ENCODE measurements around the gene NAT8L.

NAT8L gene

DNA sequence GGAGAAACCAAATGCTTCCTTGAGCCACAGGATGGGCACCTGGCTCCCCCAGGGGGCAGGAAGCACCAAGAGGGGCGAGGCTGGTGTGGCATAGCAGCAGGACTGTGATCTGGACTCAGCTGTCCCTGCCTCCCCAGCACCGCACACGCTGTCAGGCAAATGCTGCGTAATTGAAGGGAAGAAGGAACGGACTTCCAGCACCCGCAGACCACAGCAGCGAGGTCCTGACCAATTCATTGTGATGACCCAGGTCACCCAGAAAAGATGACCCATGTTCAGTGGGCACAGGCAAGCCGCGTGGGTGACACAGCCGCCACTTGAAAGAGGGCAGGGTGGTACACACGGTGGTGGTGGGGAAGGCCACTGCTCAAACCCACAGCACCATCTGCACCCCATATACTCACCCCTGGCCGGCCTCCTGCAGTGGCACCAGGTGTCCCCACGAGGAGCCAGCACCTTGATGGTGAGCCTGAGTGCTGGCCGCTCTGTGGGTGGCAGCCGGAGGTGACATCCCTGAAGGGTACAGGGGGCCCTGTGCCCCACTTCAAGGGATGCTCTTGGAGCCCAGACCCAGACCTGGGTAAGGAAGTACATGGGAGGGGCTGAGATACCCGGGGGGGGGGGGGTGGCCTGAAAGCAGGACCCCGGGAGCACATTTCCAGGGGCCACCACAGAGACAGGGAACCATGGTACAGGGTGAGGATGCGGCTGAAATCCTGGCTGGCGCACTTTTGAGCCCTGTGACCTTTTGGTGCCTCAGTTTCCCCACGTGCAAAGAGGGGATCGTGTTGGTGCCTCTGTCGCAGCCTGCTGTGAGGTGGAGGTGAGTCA lies 11.5 kb downstream of the NAT8L start:
- TF ChIP-seq, protein P1, sequence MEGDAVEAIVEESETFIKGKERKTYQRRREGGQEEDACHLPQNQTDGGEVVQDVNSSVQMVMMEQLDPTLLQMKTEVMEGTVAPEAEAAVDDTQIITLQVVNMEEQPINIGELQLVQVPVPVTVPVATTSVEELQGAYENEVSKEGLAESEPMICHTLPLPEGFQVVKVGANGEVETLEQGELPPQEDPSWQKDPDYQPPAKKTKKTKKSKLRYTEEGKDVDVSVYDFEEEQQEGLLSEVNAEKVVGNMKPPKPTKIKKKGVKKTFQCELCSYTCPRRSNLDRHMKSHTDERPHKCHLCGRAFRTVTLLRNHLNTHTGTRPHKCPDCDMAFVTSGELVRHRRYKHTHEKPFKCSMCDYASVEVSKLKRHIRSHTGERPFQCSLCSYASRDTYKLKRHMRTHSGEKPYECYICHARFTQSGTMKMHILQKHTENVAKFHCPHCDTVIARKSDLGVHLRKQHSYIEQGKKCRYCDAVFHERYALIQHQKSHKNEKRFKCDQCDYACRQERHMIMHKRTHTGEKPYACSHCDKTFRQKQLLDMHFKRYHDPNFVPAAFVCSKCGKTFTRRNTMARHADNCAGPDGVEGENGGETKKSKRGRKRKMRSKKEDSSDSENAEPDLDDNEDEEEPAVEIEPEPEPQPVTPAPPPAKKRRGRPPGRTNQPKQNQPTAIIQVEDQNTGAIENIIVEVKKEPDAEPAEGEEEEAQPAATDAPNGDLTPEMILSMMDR (IDR thresholded peaks at IDR 0.05; ENCODE audit: borderline replicate concordance, insufficient read depth, low read depth, low read length): no peak
- H3K4me3 ChIP-seq (ENCODE audit: low read depth, low read length): no peak overlapping the region

DNA sequence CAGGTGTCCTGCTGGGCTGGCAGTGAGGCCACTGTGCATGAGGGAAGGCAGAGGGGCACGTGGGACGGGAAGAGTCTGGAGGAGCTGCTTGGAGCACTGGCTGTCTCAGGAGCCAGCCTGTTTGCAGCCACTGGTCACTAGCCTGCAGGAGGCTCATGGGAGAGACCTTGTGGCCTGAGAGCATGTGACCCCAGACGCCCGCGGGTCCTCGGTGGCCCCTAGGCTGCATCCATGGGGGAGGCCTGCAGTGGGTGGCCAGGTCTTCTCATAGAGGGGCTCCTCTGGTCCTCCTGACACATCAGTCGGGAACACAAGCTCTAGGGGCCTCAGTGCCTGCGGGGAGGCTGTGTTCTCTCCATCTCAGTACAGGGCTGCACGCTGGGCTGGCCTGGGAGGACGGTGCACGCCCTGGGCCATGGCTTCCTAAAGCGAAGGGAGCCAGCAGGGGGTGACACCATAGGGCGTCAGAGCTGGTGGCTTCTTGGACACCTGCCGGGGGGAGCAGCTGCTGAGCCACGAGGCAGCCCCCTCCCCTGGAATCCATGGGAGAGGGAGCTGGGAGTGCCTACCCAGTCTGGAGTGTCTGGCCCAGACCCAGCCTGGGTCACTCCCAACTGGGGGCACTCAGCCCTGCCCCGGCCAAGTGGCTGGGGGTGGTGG lies 12.3 kb downstream of the NAT8L start:
- H3K4me3 ChIP-seq (ENCODE audit: low read depth, low read length): no peak overlapping the region
- TF ChIP-seq, protein P1 (IDR thresholded peaks at IDR 0.05; ENCODE audit: borderline replicate concordance, insufficient read depth, low read depth, low read length): no peak

DNA sequence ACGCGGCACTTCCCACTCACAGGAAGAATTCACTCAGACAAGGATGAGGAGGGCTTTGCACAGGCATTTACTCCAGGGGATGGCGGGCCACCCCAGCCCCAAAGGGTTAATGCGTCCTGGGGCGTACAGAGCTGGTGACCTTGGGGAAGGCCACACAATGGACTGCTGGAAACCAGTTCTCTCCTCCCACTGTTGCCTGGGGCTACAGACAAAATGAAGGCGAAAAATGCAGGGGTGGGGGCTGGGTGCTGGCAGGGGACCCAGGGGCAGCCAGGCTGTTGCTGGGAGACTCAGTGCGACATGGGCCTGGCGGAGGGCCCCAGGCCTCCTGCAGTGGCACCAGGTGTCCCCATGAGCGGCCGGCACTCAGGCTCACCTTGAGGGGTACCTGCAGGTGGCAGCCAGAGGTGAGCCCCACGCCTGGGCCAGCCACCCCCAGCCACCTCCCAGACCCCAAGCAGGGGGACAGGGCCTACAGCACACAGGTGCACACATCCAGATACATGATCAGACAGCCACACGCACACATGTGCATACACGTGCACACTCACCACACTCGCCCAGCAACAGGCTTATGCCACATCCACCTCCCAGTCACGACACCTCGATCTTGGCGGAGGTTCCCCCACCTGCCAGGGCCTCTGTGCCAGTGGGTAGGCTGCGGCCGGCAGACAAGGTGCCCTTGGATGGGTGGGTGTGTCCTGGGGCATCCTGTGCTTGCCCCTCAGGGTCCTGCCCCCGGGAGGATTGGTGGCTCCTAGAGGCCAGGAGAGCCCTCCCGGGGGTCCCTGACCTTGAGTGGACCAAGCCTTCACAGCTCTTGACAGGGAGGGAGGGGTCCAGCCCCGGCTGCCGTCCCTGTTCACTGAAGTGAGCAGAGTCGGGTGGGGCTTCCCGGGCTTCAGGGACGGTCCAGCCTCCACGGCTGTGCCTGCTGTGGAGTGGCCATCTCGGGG lies 13.1 kb downstream of the NAT8L start:
- H3K4me3 ChIP-seq (ENCODE audit: low read depth, low read length): no peak overlapping the region
- TF ChIP-seq, protein P1 (IDR thresholded peaks at IDR 0.05; ENCODE audit: borderline replicate concordance, insufficient read depth, low read depth, low read length): no peak

DNA sequence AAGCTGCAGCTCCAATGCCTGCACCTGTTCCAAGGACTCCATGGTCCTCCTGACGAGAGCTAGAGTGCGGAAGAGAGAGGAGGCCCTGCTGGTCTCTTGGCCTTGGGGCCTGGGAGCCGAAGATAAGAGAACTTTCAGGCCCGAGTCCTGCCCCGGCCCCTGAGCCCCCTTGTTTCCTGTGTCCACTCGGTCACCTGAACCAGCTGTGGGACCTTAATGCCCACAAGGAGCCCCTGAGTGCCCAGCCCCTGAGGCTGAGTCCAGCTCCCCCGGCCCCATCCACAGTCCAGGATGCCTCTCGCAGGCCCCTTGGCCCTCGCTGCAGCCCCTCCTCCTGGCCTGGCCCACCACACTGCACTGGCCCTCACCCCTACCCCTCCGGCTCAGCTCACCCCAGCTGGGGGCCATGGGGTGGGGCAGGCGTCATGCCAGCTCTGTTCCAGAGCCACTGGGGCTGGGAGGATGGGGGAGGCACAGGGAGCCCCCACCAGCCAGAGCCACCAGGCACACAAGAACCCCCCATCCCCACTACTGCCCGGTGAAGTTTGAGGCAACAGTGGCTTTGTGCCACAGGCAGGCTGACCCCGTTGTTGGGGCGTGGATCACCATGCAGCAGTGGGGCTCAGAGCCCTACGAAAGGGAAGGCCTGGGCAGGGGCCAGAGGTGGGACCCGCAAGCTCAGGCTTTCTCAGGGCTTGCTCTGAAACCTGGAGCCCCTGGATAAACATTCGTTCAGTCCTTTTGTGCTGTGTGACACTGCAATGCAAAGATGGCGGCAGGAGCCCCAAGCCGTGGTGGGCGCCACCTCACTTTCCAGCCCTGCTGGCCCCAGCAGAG lies 14.1 kb downstream of the NAT8L start:
- TF ChIP-seq, protein P1 (IDR thresholded peaks at IDR 0.05; ENCODE audit: borderline replicate concordance, insufficient read depth, low read depth, low read length): no peak
- H3K4me3 ChIP-seq (ENCODE audit: low read depth, low read length): no peak overlapping the region

DNA sequence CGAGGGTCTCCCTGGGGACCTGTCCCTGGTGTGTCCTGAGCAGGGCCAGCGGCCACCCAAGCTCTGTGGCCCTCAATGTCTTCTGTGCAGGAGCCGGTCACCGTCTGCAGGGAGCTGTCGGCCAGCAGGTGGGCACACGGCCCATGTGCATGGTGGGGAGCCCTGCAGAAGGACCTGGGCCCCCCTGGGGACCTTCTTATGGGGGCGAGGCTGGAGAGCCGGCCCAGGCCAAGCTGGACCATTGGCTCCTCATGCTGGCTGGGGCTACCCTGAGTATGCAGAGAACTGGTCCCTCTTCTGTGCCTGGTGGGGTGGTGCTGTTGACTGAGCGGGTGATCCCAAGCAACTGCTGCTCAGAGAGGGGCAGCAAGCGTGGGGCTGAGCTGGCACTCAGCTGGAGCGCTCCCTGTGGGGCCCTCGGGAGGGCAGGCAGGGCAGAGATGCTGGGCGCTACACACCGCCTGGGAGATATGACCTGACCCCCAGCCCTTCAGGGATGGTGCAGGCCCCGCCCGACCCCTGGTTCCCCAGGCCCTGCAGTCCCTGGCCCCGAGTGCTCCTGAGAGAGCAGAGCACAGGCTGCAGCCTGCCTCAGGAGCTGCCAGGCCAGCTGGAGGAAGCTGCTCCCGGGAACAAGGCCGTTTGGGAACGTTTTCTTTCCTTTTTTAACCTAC lies 14.8 kb downstream of the NAT8L start:
- TF ChIP-seq, protein P1 (IDR thresholded peaks at IDR 0.05; ENCODE audit: borderline replicate concordance, insufficient read depth, low read depth, low read length): no peak
- H3K4me3 ChIP-seq (ENCODE audit: low read depth, low read length): no peak overlapping the region

DNA sequence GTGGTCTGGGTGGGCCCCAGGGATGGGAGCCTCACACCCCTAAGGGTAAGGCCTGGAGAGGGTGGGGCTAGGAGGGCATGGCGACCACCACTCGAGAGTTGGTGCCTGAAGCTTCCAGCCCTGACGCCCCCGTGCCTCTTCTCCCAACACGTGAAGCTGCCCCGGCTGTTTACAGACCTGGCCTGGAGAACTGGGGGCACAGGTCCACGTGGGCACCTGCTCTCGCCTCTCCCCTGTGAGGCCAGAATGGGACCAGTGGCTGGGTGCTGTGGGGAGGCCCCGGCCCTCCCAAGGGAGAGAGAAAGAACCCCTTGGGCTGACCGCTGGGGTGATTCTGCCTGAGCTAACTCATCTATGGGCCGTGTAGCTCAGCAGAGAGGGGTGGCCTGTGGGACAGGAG lies 15.5 kb downstream of the NAT8L start:
- TF ChIP-seq, protein P1 (IDR thresholded peaks at IDR 0.05; ENCODE audit: borderline replicate concordance, insufficient read depth, low read depth, low read length): no peak
- no peak overlapping the region for H3K4me3 ChIP-seq (ENCODE audit: low read depth, low read length)
